Measurements from ENCODE around the gene HIGD1B. TPM values are rescaled to one million over a fixed set of nuclear protein-coding genes. Genes with fewer than 3 reads are reported as not detected.

The HIGD1B gene
- total and polyA plus RNA-seq, 2 of the 4 experiments (the other 2 are of a cell fraction), result not detected

GRCh38 chr17:44875761-44876160 is 28.1 kb downstream of the HIGD1B start:
- Histone ChIP-seq H3K4ac (ENCODE audit: low read depth, low read length) (no peak overlapping the region), H3K56ac (ENCODE audit: extremely low read depth, insufficient read depth, low read length) (no peak overlapping the region), H3K9ac (ENCODE audit: low read depth, low read length) (no peak overlapping the region), H2AFZ (replicated peaks; ENCODE audit: low read length, poor library complexity) (no peak overlapping the region), H3K14ac (replicated peaks; ENCODE audit: low read depth, low read length) (no peak overlapping the region), H3K23ac (ENCODE audit: low read depth, low read length) (no peak overlapping the region), H2AK9ac (replicated peaks; ENCODE audit: low read depth, low read length, poor library complexity) (no peak overlapping the region), H4K5ac (ENCODE audit: low read depth, low read length) (no peak overlapping the region), H3K9me3 (ENCODE audit: control insufficient read depth, insufficient read depth, low read length) (no peaks in the 10 kb centered on the region), H2BK20ac (ENCODE audit: low read depth, low read length) (no peak overlapping the region), H4K91ac (ENCODE audit: insufficient read depth, low read depth, low read length) (no peak overlapping the region), H2BK15ac (ENCODE audit: low read depth, low read length) (no peak overlapping the region), H3K9me1 (ENCODE audit: insufficient read depth, low read length) (no peaks in the 10 kb centered on the region), H3K27me3 (ENCODE audit: control insufficient read depth, insufficient read depth, low read length) (no peaks in the 10 kb centered on the region), H4K20me1 (ENCODE audit: insufficient read depth, low read length) (no peaks in the 10 kb centered on the region), H3K18ac (ENCODE audit: low read depth, low read length) (no peak overlapping the region), H2BK120ac (ENCODE audit: low read depth, low read length) (no peak overlapping the region), H2AK5ac (ENCODE audit: low read depth, low read length) (no peak overlapping the region), H3K79me1 (ENCODE audit: low read depth in 1 of 2, low read length in 2 of 2) (peaks cover 0 to 21% of the 10 kb centered on the region in 2 experiments; a peak in 2 of 4 replicates), H3K4me3 (ENCODE audit: insufficient read depth, low read depth, low read length) (no peak overlapping the region), H3K4me1 (ENCODE audit: control insufficient read depth, insufficient read depth, low read length) (no peaks in the 10 kb centered on the region), H3K36me3 (ENCODE audit: control insufficient read depth, insufficient read depth, low read length) (peaks cover 49% of the 10 kb centered on the region), H3K4me2 (ENCODE audit: low read depth, low read length) (no peak overlapping the region), H4K8ac (ENCODE audit: low read depth in 2 of 2, low read length in 2 of 2) (no peak overlapping the region), H3K27ac (ENCODE audit: insufficient read depth, low read length) (no peak overlapping the region), H2BK5ac (ENCODE audit: low read depth, low read length, poor library complexity, severe bottlenecking) (no peak overlapping the region)
- in situ Hi-C loops (cut with MboI; ENCODE audit: low sequenced_read_pairs) (no loop called here), dilution Hi-C loops (cut with HindIII; ENCODE audit: low sequenced_read_pairs, unreplicated experiment) (no loop called here), intact Hi-C loops (cut with micrococcal nuclease) (no loop called here)
- no peak for TF ChIP-seq RAD21 (IDR thresholded peaks at IDR 0.05; ENCODE audit: low read length)
- TF ChIP-seq BHLHE40 (IDR thresholded peaks at IDR 0.05; ENCODE audit: low read depth, low read length), result no peak
- TF ChIP-seq RFX5 (IDR thresholded peaks at IDR 0.05; ENCODE audit: low read depth, low read length), result no peak
- no peak for TF ChIP-seq MAZ (IDR thresholded peaks at IDR 0.05; ENCODE audit: borderline replicate concordance, low read depth, low read length)
- TF ChIP-seq RCOR1 (IDR thresholded peaks at IDR 0.05; ENCODE audit: insufficient replicate concordance, low read length), result no peak
- TF ChIP-seq POLR2A (IDR thresholded peaks at IDR 0.05; ENCODE audit: low read depth, low read length), result no peak
- no peak for TF ChIP-seq NFE2L2 (IDR thresholded peaks at IDR 0.05; ENCODE audit: low read depth, low read length)
- DNase-seq (no peak), ATAC-seq (ENCODE audit: low read depth) (no peak)
- 83% methylated on average over 1 of the region's 6 CpGs; no CpG with 5 or more reads in 1 of the 2 experiments for WGBS, 2 experiments (ENCODE audit: extremely low coverage in 2 of 2, insufficient read length in 1 of 2)
- POLR2A ChIA-PET (ENCODE audit: unreplicated experiment), result no interaction called here
- CTCF ChIA-PET, result no interaction called here
- BruUV-seq (replicated peaks), result no TSS peak

Measured in IMR-90 (cell line).